Dermis blood vessel endothelial cell (primary cell): Measurements from ENCODE around the gene SCARB1. TPM values are rescaled to one million over a fixed set of nuclear protein-coding genes. Genes with fewer than 3 reads are reported as not detected.

Source experiments
- DNase-seq: peaks from one replicate; pipeline ENCODE4 v3.0.0; 2010
- total RNA-seq: library from RNA; depleted of rRNA; stranded (reverse); fragments of >200 nt; gene quantifications from 2 replicates; pipeline ENCODE4 v1.2.3, GENCODE V29; 2014

SCARB1 gene
- total RNA-seq, 1 donor from 2014 or later = 42.5 TPM

- peak; percentile 81 for DNase-seq
Observed at GRCh38 chr12:124771462-124772288, 92.0 kb downstream of the SCARB1 start.

GRCh38 chr12:124770728-124771127 is 92.9 kb downstream of the SCARB1 start:
- no peak for DNase-seq

GRCh38 chr12:124769881-124770512 is 93.7 kb downstream of the SCARB1 start:
- no peak for DNase-seq

GRCh38 chr12:124769163-124769530 is 94.5 kb downstream of the SCARB1 start:
- no peak for DNase-seq

GRCh38 chr12:124768452-124769162 is 95.1 kb downstream of the SCARB1 start:
- no peak for DNase-seq

- peak; percentile 76 for DNase-seq
Observed at GRCh38 chr12:124767066-124767821, 96.4 kb downstream of the SCARB1 start.

GRCh38 chr12:124766727-124767065 is 97.0 kb downstream of the SCARB1 start:
- DNase-seq = no peak

GRCh38 chr12:124765581-124766489 is 97.8 kb downstream of the SCARB1 start:
- no peak for DNase-seq

GRCh38 chr12:124764870-124765580 is 98.6 kb downstream of the SCARB1 start:
- DNase-seq = no peak

GRCh38 chr12:124764451-124764850 is 99.2 kb downstream of the SCARB1 start:
- DNase-seq = peak; percentile 81

- DNase-seq = no peak
Observed at GRCh38 chr12:124763594-124763979, 100.1 kb downstream of the SCARB1 start.

GRCh38 chr12:124762791-124763593 is 100.7 kb downstream of the SCARB1 start:
- DNase-seq = no peak

GRCh38 chr12:124762384-124762783 is 101.3 kb downstream of the SCARB1 start:
- no peak for DNase-seq

GRCh38 chr12:124761871-124762270 is 101.8 kb downstream of the SCARB1 start:
- DNase-seq = no peak

GRCh38 chr12:124761056-124761455 is 102.6 kb downstream of the SCARB1 start:
- DNase-seq = no peak

- DNase-seq = no peak
Observed at GRCh38 chr12:124760560-124760959, 103.1 kb downstream of the SCARB1 start.

GRCh38 chr12:124759841-124760503 is 103.7 kb downstream of the SCARB1 start:
- DNase-seq = no peak

GRCh38 chr12:124758266-124759220 is 105.1 kb downstream of the SCARB1 start:
- DNase-seq = no peak
